ENCODE data around the gene CD247. TPM values are rescaled to one million over a fixed set of nuclear protein-coding genes. Genes with fewer than 3 reads are reported as not detected.

The CD247 gene
- polyA plus RNA-seq, 2 of the 4 experiments (the other 2 are of a cell fraction) = 0.10 to 0.27 TPM

- Histone ChIP-seq H3K4me1 (peaks cover 3% of the 10 kb centered on the region; the same call in 2 of the 3 replicates), H3K27ac (peak overlapping the region in 1 of 2 experiments; percentile 14; a peak in 1 of 6 replicates), H3K9me3 (no peaks in the 10 kb centered on the region), H3K4me2 (no peak overlapping the region), H3K4me3 (no peak overlapping the region)
- POLR2A ChIA-PET = no interaction called here
- WGBS (ENCODE audit: missing lambda C conversion rate) = 43% methylated on average over 12 of the region's 12 CpGs
- DNase-seq (ENCODE audit: low read depth in 1 of 2, low spot score in 1 of 2) = peak; percentile 79 to 93
- ATAC-seq = peak; percentile 95 to 96
- CTCF ChIA-PET = interaction anchor here (0.7 to 8.3 kb wide), 38 partner anchors 9 to 532 kb away, joined by 3 to 72 read pairs (median 4); no protein-coding TSS in a partner anchor
- TF ChIP-seq ZNF302 (CRISPR knock-in tag; IDR thresholded peaks at IDR 0.05) = no peak
- TF ChIP-seq RAD21 (conservative IDR thresholded peaks at IDR 0.05 in 1 of 2, IDR thresholded peaks at IDR 0.05 in 1 of 2) = peak; percentile 92
- peak; percentile 96 for TF ChIP-seq SMC3 (IDR thresholded peaks at IDR 0.05)
- no peak for TF ChIP-seq HDAC2 (IDR thresholded peaks at IDR 0.05)
- TF ChIP-seq, protein P1, sequence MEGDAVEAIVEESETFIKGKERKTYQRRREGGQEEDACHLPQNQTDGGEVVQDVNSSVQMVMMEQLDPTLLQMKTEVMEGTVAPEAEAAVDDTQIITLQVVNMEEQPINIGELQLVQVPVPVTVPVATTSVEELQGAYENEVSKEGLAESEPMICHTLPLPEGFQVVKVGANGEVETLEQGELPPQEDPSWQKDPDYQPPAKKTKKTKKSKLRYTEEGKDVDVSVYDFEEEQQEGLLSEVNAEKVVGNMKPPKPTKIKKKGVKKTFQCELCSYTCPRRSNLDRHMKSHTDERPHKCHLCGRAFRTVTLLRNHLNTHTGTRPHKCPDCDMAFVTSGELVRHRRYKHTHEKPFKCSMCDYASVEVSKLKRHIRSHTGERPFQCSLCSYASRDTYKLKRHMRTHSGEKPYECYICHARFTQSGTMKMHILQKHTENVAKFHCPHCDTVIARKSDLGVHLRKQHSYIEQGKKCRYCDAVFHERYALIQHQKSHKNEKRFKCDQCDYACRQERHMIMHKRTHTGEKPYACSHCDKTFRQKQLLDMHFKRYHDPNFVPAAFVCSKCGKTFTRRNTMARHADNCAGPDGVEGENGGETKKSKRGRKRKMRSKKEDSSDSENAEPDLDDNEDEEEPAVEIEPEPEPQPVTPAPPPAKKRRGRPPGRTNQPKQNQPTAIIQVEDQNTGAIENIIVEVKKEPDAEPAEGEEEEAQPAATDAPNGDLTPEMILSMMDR (IDR thresholded peaks at IDR 0.05) = peak; percentile 91
- no peak for FAIRE-seq
Measured at GRCh38 chr1:167442142-167442848, 76.0 kb downstream of the CD247 start.

GRCh38 chr1:167441222-167441621 lies 77.1 kb downstream of the CD247 start:
- H3K27ac ChIP-seq = no peak overlapping the region
- WGBS (ENCODE audit: missing lambda C conversion rate) = 92% methylated on average over 3 of the region's 3 CpGs
- CTCF ChIA-PET = interaction anchor here (0.6 to 8.3 kb wide), 36 partner anchors 9 to 531 kb away, joined by 3 to 72 read pairs (median 4); partner anchors contain the start of genes CD247 and POU2F1
- H3K4me2 ChIP-seq = no peak overlapping the region
- H3K4me3 ChIP-seq = no peak overlapping the region
- DNase-seq (ENCODE audit: low read depth in 1 of 2, low spot score in 1 of 2) (no peak), ATAC-seq (no peak), FAIRE-seq (no peak)
- POLR2A ChIA-PET = no interaction called here
- TF ChIP-seq RAD21 (conservative IDR thresholded peaks at IDR 0.05 in 1 of 2, IDR thresholded peaks at IDR 0.05 in 1 of 2) (no peak), MYC (IDR thresholded peaks at IDR 0.05; ENCODE audit: borderline replicate concordance, low read length) (no peak), TFCP2L1 (CRISPR knock-in tag; IDR thresholded peaks at IDR 0.05) (no peak), CHD4 (IDR thresholded peaks at IDR 0.05; ENCODE audit: borderline replicate concordance) (no peak), RARB (CRISPR knock-in tag; IDR thresholded peaks at IDR 0.05) (no peak), RFX5 (IDR thresholded peaks at IDR 0.05) (no peak), EHMT2 (IDR thresholded peaks at IDR 0.05; ENCODE audit: low read depth) (no peak)
- no peaks in the 10 kb centered on the region for H3K4me1 ChIP-seq
- no peaks in the 10 kb centered on the region for H3K9me3 ChIP-seq

- H3K4me2 ChIP-seq = no peak overlapping the region
- no peaks in the 10 kb centered on the region for H3K4me1 ChIP-seq
- H3K4me3 ChIP-seq = no peak overlapping the region
- POLR2A ChIA-PET = no interaction called here
- no peak overlapping the region for H3K27ac ChIP-seq
- ATAC-seq = no peak
- 86% methylated on average over 8 of the region's 8 CpGs for WGBS (ENCODE audit: missing lambda C conversion rate)
- CTCF ChIA-PET = interaction anchor here (0.6 to 8.3 kb wide), 29 partner anchors 9 to 531 kb away, joined by 3 to 72 read pairs (median 4); partner anchors contain the start of genes CD247 and POU2F1
- no peaks in the 10 kb centered on the region; the same call in 2 of the 3 replicates for H3K9me3 ChIP-seq
- no peak for FAIRE-seq
- DNase-seq (ENCODE audit: low read depth in 1 of 2, low spot score in 1 of 2) = no peak
- TF ChIP-seq ATOH8 (CRISPR knock-in tag; IDR thresholded peaks at IDR 0.05; ENCODE audit: low read depth) (no peak), EHF (CRISPR knock-in tag; IDR thresholded peaks at IDR 0.05) (no peak), NPAS2 (CRISPR knock-in tag; IDR thresholded peaks at IDR 0.05; ENCODE audit: borderline replicate concordance) (no peak), MAZ (IDR thresholded peaks at IDR 0.05; ENCODE audit: borderline replicate concordance, low read depth, low read length) (no peak), JUNB (IDR thresholded peaks at IDR 0.05) (no peak), BCL3 (IDR thresholded peaks at IDR 0.05) (no peak)
Measured at GRCh38 chr1:167440776-167441175, 77.6 kb downstream of the CD247 start.
